Brain microvascular endothelial cell (primary cell): ENCODE data around the gene GFI1B.
"Not testable (repeated sequence)": the region's sequence is repeated elsewhere in the genome, so short reads cannot be mapped to it uniquely, and the experiment has no call there.

Experiments used
- DNase-seq: peaks from one replicate; pipeline ENCODE4 v3.0.0-alpha.2; 2020
- H3K27ac ChIP-seq: fragments of 250-450 bp; sonication (Bioruptor Pico); 2 replicates; pipeline ENCODE4 v1.5.1; 2020; ENCODE audit warnings: mild to moderate bottlenecking, moderate library complexity
- H3K27me3 ChIP-seq: fragments of 250-450 bp; sonication (Bioruptor Pico); replicated peaks from 2 replicates; pipeline ENCODE4 v1.5.1; 2020; ENCODE audit warnings: mild to moderate bottlenecking
- H3K36me3 ChIP-seq: fragments of 250-450 bp; sonication (Bioruptor Pico); replicated peaks from 2 replicates; pipeline ENCODE4 v1.5.1; 2020; ENCODE audit warnings: mild to moderate bottlenecking
- H3K4me3 ChIP-seq: 2 replicates; pipeline ENCODE4 v1.5.1; 2011; ENCODE audit warnings: low read depth, mild to moderate bottlenecking, control low read depth, low read length, moderate library complexity
- CTCF ChIP-seq: IDR thresholded peaks from 2 replicates; pipeline ENCODE4 v1.5.1; 2011; ENCODE audit warnings: low read depth, mild to moderate bottlenecking, moderate library complexity, low read length, control low read depth, inconsistent platforms; ENCODE audit errors: missing control alignments
- in situ Hi-C: cut with HindIII; loops from 2 replicates; pipeline ENCODE4 v1.10.0; 2017; ENCODE audit warnings: low sequenced_read_pairs, low pct_ligation_motif_present

The GFI1B gene

GRCh38 chr9:132957805-132958204, 20.7 kb upstream of the GFI1B start:
- no peak for DNase-seq
- H3K27ac ChIP-seq = no peak overlapping the region
- no peaks in the 10 kb centered on the region for H3K27me3 ChIP-seq
- H3K36me3 ChIP-seq = no peaks in the 10 kb centered on the region
- no peak overlapping the region for H3K4me3 ChIP-seq
- in situ Hi-C loops = no loop called here
- TF ChIP-seq CTCF = no peak

- Histone ChIP-seq H3K27ac (no peak overlapping the region), H3K4me3 (no peak overlapping the region), H3K36me3 (no peaks in the 10 kb centered on the region), H3K27me3 (no peaks in the 10 kb centered on the region)
- DNase-seq = no peak
- TF ChIP-seq CTCF = no peak
- in situ Hi-C loops = no loop called here
Measured at GRCh38 chr9:132961002-132961401, 17.5 kb upstream of the GFI1B start.

- TF ChIP-seq CTCF = no peak
- in situ Hi-C loops = no loop called here
- DNase-seq = no peak
- Histone ChIP-seq H3K27ac (no peak overlapping the region), H3K36me3 (no peaks in the 10 kb centered on the region), H3K27me3 (no peaks in the 10 kb centered on the region), H3K4me3 (no peak overlapping the region)
Measured at GRCh38 chr9:132965478-132965877, 13.0 kb upstream of the GFI1B start.

- H3K27ac ChIP-seq, H3K27me3 ChIP-seq, H3K4me3 ChIP-seq, H3K36me3 ChIP-seq, in situ Hi-C loops, DNase-seq: not testable (repeated sequence)
Measured at GRCh38 chr9:132967908-132968307, 10.6 kb upstream of the GFI1B start.

GRCh38 chr9:132969783-132970182, 8.7 kb upstream of the GFI1B start:
- no peaks in the 10 kb centered on the region for H3K36me3 ChIP-seq
- no peak overlapping the region for H3K4me3 ChIP-seq
- TF ChIP-seq CTCF = no peak
- no peak overlapping the region for H3K27ac ChIP-seq
- peaks cover 2% of the 10 kb centered on the region for H3K27me3 ChIP-seq
- DNase-seq = no peak
- in situ Hi-C loops = no loop called here

GRCh38 chr9:132970324-132971062, 8.0 kb upstream of the GFI1B start:
- in situ Hi-C loops = no loop called here
- TF ChIP-seq CTCF = no peak
- Histone ChIP-seq H3K27ac (no peak overlapping the region), H3K36me3 (no peaks in the 10 kb centered on the region), H3K27me3 (peaks cover 2% of the 10 kb centered on the region), H3K4me3 (no peak overlapping the region)
- DNase-seq = no peak
